ENCODE data around the gene DACH2.
"Not testable (repeated sequence)": the region's sequence is repeated elsewhere in the genome, so short reads cannot be mapped to it uniquely, and the experiment has no call there.

DACH2 gene

DNA sequence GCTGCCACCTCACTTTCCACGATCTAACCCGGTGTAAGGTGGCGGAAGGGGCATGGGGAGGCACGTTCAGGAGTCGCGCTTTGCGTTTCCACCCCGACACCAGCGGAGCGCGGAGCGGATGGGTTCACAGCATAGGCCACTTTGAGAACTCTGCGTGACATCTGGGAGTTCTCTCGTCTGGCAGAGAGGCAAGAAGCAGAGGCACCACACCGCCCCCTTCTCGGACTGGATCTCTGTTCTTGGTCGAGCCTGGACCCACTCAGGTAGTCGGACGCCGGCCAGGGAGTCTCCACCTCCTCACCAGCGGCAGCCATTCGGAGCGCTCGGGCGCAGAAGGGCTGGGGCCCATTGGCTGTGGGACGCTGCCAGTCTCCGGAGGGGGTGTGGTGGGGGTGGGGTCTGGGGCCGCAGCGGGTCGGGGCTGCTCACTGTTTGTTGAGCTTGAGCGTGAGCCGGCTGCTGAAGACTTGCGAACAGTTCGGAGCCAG is at the start of gene DACH2:
DACH2 (plus strand) TSS at position 428 of the 488 bp plus-strand sequence.
- peak in 54 of 56 donors; percentile 3 to 83 (median 48) for DNase-seq

DNA sequence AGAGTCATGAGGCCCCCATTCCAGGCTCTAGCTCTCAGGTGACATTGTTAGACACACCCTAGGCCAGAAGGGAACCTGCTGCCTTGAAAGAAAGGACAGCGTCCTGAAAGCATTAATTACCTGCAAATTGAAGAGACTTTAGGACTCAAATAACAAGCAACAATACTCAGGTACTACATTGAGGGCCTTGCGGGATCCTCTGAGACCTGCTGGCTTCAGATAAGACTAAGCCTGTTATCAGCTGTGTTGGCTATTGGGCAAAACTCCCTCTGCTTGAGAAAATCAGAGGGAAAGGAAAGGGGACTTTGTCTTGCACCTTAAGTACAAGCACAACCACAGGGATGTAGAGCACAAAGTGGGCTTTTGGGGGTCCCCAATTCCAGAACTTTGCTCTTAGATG is 45.9 kb upstream of the DACH2 start:
- DNase-seq = no peak

DNA sequence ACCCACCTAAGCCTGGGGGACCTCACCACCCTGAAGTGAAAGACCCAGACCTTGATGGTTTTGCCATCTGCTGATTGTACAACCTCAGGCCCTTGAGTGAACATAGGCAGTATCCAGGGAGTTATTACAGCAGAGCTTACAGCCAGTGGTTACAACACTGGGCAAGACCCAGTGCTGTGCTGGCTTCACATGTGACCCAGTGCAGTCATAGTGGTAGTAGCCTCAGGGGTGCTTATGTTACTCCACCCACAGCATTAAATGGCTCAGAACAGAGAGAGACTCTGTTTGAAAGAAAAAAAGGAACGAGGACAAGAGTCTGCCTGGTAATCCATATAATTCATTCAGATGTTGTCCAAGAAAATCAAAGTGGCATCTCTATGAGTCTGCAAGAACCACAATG is 45.2 kb upstream of the DACH2 start:
- no peak for DNase-seq

DNA sequence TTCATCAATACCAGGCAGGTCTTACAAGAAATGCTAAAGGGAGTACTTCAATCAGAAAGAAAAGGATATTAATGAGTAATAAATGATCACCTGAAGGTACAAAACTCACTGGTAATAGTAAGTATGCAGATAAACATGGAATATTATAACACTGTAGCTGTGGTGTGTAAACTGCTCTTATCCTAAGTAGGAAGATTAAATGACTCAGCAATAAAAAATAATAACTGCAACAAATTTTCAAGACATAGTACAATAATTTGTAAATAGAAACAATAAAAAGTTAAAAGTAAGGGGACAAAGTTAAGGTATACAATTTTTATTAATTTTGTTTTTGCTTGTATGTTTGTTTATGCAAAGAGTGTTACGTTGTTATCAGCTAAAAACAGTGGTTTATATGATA is 43.7 kb upstream of the DACH2 start:
- DNase-seq = no peak

DNA sequence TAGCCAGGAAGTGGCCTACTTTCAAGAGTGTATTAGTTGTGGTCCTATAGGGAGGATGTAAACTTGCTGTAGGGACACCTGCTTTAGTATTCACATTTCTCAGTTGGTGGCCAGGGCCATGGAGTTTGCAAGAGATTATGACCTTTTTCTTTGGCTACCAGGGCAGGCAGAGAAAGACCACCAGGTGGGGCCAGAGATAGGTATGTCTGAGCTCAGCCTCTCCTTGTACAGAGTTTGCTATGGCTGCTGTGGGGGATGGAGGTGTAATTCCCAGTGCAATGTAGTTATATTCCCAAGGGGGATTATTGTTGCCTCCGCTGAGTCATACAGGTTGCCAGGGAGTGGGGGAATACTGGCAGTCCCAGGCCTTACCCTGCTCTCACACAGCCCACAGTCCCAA is 26.3 kb upstream of the DACH2 start:
- DNase-seq = no peak

DNA sequence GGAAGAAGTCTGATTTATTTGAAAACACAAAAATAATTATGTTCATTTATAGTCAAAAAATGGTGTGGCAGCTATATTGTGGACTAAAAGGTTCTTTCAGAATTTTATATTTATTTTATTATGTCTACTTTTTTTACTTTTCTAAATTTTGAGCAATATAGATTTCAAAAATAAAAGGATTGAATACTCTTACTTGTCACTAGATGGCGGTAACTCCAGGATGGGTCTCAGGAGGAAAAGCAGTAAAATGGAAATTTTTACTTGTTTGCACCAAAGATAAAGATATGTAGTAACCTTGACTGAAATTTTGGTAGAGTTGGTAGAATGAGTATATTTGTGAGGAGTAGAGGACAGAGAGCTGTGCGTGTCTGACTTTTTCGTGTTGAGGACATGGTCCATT is 14.5 kb upstream of the DACH2 start:
- DNase-seq = no peak

DNA sequence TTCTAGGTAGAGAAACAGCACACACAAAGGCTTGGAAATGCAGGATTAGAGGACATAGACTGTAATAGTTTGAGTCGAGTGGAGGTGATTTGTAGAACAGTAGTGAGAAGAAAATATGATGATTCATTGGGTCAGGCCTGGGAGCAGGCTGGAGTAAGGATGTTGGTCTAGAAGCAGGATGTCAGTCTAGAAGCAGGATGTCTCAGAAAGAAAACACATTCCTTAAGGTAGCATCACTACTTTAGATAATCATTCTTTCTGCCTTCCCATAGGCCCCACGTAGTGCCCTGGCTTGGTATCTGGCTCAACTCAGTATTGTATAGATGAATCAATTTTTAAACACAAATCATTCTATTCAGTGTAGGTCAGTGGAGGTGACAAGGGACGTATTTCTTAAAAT is 11.2 kb upstream of the DACH2 start:
- DNase-seq = no peak

DNA sequence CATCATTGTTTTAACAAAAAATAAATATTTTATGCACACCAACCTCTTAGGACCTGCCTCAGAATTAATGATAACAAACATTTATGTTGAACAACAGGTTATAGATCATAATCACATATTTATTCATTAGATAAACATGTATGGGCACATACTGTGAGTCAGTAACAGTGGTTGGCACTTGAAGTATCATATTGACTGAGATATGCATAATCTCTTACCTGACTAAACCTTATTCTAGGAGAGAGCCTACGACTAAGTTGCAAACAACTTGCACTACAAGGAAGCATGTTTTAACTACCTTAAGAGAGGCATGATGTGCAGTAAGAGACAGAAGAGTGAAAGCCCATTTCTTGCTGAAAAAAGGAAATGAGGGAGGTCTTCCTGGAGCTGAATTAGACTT is 6.5 kb upstream of the DACH2 start:
- no peak for DNase-seq

DNA sequence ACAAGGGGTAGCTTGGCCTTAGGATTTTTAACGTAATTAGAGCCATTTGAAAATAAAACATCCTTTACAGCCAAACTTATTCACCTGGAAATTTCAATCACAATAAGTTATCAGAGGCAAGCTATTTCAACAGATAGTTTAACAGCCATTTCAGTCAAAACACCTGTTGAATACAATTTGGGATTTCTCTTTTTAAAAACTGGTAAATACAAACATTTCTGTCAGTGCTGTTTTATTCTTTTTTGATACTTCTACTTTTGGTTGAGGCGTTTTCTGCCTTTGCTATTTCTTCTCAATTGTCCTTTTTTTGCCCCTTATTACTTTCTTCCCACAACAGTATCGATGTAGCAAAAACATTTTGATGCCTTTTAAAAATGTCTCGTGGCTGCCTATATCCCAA is 2.1 kb upstream of the DACH2 start:
- no peak for DNase-seq

DNA sequence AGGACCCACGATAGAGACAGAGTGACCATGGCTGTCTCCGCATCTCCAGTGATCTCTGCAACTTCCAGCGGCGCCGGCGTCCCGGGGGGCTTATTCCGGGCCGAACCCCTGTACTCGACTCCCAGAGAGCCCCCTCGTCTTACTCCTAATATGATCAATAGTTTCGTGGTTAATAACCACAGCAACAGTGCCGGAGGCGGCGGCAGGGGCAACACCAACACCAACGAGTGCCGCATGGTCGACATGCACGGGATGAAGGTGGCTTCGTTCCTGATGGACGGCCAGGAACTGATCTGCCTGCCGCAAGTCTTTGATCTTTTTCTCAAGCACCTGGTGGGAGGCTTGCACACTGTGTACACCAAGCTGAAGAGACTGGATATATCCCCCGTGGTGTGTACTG is 343 bp downstream of the DACH2 start:
- DNase-seq = no peak

DNA sequence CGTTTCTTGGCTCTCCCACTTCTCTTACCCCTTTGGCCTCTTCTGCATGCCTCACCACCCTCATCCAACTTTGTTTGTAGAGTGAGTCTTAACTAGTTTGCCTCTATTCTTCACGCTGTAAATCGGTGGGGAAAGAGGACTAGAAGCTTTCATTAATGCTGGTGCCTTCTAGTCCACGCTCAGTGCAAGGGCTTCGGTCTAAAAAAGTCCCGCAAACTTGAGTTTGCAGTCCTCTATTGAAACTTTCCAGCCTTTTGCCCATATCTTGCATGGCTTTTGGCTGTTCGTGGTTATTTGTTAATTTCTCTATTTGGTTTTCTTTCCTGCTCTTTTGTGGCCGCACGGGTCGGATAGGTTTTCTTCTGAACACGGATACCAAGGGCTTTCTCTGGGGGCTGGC is 868 bp downstream of the DACH2 start:
- no peak for DNase-seq

DNA sequence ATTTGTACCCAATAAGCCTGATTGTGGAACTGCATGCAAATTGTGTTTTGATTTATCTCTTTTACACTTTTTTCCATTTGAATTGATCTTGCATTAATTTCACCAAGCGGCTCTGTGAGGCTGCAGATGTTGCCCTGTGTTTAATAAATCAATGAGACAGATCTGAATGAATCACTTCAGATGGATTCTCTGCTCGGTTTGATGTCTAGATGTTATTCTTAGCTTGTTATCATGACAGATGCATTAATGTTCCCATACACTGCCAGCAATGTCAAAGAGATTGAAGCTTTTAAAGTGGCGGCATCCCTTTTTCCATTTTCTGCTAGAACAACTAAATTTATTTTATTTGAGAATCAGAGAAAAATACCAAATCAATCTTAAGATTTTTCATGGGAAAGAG is 6.3 kb downstream of the DACH2 start:
- no peak for DNase-seq

DNA sequence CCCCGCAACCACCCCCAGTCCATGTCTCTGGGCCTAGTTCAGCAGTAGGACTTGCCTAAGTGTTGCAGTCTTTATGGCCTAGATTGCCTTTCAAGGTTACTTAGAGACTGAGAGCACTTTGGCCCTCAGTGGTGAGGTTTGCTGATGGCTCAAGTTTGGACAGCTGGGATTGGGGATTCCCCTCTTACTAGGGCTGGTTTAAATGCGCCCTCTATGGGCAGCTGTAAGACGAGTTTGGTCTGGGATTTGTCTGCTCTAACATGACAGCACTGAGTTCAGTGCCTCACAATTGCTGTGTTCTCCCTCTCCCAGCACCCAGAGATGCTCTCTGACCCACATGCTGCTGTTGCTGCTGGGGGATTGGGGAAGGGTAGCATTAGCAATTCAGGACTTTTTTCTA is 23.1 kb downstream of the DACH2 start:
- peak in 1 of 56 donors; percentile 1 for DNase-seq

DNA sequence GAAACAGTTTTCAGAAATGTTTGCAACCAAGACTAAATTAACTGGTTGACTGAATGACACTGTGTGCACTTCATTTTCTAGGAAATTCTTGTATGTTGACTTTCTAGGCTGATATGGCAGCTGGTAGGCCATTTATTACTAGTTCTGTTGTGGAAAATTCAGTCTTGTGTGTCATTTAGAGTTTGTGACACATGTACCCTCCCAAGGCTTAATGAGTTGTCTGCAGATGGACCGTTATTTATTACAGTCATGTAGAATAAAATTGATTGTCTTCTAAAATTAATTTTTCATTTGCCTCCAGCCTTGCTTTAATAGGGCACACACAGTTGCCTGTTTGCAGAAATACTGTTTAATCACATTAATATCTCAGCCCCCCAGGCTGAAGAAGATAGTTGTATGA is 30.7 kb downstream of the DACH2 start:
- DNase-seq = no peak

DNA sequence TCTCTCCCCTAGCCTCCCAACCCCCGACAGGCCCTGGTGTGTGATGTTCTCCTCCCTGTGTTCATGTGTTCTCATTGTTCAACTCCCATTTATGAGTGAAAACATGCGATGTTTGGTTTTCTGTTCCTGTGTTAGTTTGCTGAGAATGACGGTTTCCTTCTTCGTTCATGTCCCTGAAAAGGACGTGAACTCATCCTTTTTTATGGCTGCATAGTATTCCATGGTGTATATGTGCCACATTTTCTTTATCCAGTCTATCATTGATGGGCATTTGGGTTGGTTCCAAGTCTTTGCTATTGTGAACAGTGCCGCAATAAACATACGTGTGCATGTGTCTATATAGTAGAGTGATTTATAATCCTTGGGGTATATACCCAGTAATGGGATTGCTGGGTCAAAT is 33.1 kb downstream of the DACH2 start:
- DNase-seq = not testable (repeated sequence)

DNA sequence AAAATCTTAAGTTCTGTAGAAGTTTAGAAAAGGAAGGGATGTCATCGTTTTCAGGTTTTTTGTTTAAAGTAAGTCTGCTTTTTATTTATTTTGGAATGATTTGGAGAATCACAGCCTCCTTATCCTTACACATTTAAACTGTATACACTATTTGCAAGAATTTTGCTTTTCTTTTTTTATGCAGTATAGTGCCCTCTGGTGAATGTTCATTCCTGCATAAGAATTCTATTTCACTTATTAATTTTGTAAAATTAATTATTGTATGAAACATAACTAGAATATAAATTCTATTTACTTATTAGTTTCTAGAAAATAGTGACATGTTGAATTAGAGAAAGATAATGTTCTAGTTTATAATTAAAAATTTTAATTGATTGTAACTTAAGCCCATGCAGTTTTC is 44.6 kb downstream of the DACH2 start:
- DNase-seq = no peak

DNA sequence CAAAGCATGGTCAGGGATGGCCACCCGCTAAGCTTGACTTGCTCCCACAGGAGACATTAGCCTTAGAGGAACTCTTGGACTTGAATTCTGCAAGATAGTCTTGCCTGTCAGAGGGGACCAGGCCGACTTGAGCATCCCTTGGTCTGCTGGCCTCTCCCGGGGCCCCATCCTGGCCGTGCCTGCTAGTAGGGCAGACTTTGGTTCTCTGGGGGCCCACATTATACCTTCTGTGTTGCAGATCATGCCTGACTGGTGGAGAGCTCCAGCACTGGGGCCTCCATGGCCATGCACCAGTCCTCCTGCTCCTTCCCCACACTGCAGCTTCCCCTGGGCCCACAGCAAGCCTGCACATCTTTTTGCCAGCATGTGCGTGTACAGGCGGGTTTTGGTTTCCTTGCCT is 46.5 kb downstream of the DACH2 start:
- DNase-seq = no peak

DNA sequence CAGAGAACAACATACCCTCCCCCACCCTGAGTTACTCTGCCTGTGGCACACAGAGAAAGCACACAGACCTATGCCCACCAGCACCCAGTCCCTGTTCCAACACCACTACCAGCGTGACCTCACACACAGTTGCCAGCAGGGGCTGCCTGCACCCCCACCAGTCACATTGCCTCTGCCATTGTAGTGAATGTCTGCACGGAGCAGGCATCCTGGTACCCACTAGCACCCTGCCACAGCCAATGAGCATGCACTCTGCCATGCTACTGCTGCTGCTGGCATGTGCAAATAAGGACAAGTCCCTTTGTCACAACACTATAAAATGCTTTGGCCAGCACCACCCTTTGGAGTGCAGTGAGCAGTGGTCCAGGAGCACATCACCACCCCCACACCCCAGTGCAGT is 47.1 kb downstream of the DACH2 start:
- DNase-seq = no peak

DNA sequence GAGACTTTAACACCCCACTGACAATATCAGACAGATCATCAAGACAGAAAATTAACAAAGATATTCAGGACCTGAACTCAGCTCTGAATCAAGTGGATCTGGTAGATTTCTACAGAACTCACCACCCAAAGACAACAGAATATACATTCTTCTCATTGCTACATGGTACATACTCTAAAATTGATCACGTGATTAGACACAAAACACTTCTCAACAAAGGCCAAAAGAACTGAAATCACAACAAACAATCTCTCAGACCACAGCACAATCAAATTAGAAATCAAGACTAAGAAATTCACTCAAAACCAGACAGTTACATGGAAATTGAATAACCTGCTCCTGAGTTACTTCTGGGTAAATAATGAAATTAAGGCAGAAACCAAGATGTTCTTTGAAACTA is 49.6 kb downstream of the DACH2 start:
- no peak for DNase-seq

DNA sequence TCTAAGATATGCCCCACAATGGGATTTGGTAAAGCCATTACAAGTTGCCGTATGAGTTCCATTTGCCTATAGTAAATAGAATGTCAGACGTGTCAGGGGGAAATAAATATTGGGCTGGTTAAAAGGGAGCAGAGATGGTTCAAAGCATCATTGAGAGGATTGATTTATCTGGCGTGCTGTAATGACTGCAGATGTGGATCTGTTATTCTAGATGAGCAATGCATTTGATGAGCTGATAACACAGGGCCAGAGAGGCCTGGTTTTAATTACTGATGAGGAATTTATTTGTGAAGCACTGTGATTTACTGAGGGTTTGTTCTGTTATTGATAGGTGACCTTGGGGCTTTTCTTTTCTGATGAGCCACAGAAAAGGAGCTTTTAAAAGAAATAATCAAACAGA is 62.5 kb downstream of the DACH2 start:
- no peak for DNase-seq

DNA sequence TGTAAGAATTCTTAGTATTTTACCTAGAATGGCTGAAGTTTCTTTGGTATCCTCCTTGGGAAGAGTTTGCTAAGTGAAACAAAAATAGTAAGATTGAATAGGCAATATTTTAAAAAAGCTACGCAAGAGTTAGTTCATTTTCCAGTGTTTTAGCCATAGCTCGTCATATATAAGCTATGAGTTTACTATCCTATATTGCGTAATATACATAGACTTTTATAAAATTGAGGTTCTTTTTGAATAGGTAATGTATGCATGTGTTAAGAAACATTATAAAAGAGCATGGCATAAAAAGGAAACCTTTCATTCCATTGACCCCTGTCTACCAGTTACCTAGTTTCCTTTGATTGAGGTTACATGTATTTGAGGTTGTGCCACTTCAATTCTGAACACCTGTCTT is 67.0 kb downstream of the DACH2 start:
- no peak for DNase-seq

DNA sequence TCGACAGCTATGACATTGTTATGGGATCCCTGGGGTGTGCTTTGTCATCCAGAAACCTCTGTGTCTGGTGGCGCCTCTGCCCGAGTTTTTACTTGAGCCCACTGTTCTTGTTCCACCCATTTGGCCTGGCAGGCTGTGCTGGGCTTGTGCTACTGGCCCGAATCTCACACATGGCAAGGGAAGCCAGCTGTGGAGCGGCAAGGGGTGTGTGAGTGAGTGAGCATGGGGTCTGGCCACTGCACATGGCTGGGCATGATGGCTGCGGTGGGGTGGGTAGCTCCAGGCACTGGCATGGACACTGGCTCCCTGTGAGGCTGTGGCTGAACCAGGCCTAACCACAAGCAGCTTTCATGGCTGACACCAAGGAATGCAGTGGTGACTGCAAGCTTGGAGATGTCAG is 89.2 kb downstream of the DACH2 start:
- peak in 1 of 56 donors; percentile 0 for DNase-seq

DNA sequence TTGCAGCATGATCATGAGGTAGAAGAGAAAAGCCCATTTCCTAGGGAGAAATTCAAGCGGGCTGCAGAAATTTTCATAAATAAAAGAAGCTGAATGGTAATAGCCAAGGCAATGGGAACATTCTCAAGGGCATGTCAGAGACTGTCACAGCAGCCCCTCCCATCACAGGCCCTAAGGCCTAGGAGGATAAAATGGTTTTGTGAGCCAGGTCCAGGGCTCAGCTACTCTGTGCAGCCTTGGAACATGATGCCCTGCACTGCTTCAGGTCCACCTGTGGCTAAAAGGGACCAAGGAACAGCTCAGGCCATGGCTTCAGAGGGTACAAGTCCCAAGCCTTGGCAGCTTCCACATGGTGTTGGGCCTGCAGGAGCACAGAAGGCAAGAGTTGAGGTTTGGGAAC is 93.3 kb downstream of the DACH2 start:
- no peak for DNase-seq

DNA sequence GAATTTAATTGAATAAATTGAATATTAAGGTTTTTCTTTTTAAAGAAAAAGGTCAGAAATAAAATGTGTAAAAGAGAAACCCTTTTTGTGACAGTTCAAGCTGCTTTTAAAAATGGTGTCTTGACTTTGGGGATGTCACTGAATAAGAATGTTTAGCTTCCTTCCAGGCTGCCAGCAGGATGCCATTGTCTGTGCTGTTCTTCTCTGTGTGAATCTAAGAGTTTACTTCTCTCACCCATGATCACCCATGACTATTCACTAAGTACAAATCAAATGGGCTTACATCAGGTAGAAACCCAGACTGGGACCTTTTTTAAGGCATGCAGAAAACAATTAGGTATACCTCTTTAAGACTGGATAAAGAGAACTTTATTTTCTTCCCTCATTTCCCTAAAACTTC is 115.3 kb downstream of the DACH2 start:
- no peak for DNase-seq

DNA sequence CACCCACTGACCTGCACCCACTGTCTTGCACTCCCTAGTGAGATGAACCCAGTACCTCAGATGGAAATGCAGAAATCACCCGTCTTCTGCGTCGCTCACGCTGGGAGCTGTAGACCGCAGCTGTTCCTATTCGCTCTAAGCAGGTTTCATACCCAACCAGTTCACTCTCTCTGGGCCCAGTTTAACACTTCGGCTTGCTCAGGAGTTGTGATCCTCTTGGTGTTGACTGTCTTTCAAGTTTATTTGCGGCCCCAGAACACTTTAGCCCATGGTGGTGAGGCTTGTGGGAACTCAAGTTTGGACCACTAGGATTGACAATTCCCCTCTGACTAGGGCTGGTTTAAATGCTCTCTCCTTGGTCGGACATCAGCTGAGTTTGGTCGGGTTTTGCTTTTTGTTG is 147.0 kb downstream of the DACH2 start:
- DNase-seq = no peak
